DMS 273 (cell line): ENCODE results near the gene PLAC9.

Source experiments
- DNase-seq: peaks from one replicate; lab custom pipeline; 2025; ENCODE audit not compliant: unreplicated experiment; lab: John Stamatoyannopoulos, UW

The PLAC9 gene

GRCh38 chr10:80159166-80159873 is 26.8 kb downstream of the PLAC9 start:
- no peak for DNase-seq

GRCh38 chr10:80160361-80161320 is 28.1 kb downstream of the PLAC9 start:
- DNase-seq: no peak

- DNase-seq: peak; percentile 62
Measured at GRCh38 chr10:80161321-80162083, 29.0 kb downstream of the PLAC9 start.

- peak; percentile 4 for DNase-seq
Measured at GRCh38 chr10:80163741-80164341, 31.3 kb downstream of the PLAC9 start.

GRCh38 chr10:80164596-80164995 is 32.1 kb downstream of the PLAC9 start:
- DNase-seq: no peak

- DNase-seq: peak; percentile 7
Measured at GRCh38 chr10:80165173-80165572, 32.6 kb downstream of the PLAC9 start.

- DNase-seq: no peak
Measured at GRCh38 chr10:80166581-80167470, 34.3 kb downstream of the PLAC9 start.

GRCh38 chr10:80167471-80168161 is 35.1 kb downstream of the PLAC9 start:
- no peak for DNase-seq

- peak; percentile 16 for DNase-seq
Measured at GRCh38 chr10:80168162-80168511, 35.6 kb downstream of the PLAC9 start.

GRCh38 chr10:80168679-80169380 is 36.3 kb downstream of the PLAC9 start:
- no peak for DNase-seq

GRCh38 chr10:80170026-80170425 is 37.5 kb downstream of the PLAC9 start:
- no peak for DNase-seq

- DNase-seq: no peak
Measured at GRCh38 chr10:80170641-80171040, 38.1 kb downstream of the PLAC9 start.

GRCh38 chr10:80171248-80171660 is 38.7 kb downstream of the PLAC9 start:
- no peak for DNase-seq

GRCh38 chr10:80172896-80173295 is 40.4 kb downstream of the PLAC9 start:
- peak; percentile 11 for DNase-seq

- DNase-seq: no peak
Measured at GRCh38 chr10:80173466-80173865, 40.9 kb downstream of the PLAC9 start.

- no peak for DNase-seq
Measured at GRCh38 chr10:80174641-80175395, 42.3 kb downstream of the PLAC9 start.

GRCh38 chr10:80176526-80176925 is 44.0 kb downstream of the PLAC9 start:
- no peak for DNase-seq
